Activated CD4-positive, alpha-beta T cell treated with anti-CD3 and anti-CD28 coated beads, Interleukin-2, amount 50 U/mL, for 16 hours (primary cell): ENCODE results near the gene RBBP8NL.

Experiments
- DNase-seq: peaks from one replicate; pipeline ENCODE4 v3.0.0-alpha.2; 2020

RBBP8NL gene

GRCh38 chr20:62405981-62406513 is 21.3 kb downstream of the RBBP8NL start:
- DNase-seq, result no peak

- DNase-seq, result no peak
Observed at GRCh38 chr20:62405108-62405980, 22.0 kb downstream of the RBBP8NL start.

- no peak for DNase-seq
Observed at GRCh38 chr20:62404761-62405107, 22.6 kb downstream of the RBBP8NL start.

- no peak for DNase-seq
Observed at GRCh38 chr20:62404112-62404665, 23.1 kb downstream of the RBBP8NL start.

GRCh38 chr20:62403331-62403730 is 24.0 kb downstream of the RBBP8NL start:
- DNase-seq, result no peak

GRCh38 chr20:62402456-62403150 is 24.7 kb downstream of the RBBP8NL start:
- no peak for DNase-seq

GRCh38 chr20:62401331-62401779 is 26.0 kb downstream of the RBBP8NL start:
- no peak for DNase-seq

- DNase-seq, result no peak
Observed at GRCh38 chr20:62400541-62400940, 26.8 kb downstream of the RBBP8NL start.

- no peak for DNase-seq
Observed at GRCh38 chr20:62400021-62400420, 27.3 kb downstream of the RBBP8NL start.

GRCh38 chr20:62398120-62398821 is 29.1 kb downstream of the RBBP8NL start:
- no peak for DNase-seq

GRCh38 chr20:62396367-62397239 is 30.7 kb downstream of the RBBP8NL start:
- DNase-seq, result no peak

- no peak for DNase-seq
Observed at GRCh38 chr20:62395311-62396242, 31.8 kb downstream of the RBBP8NL start.

GRCh38 chr20:62394248-62395245 is 32.8 kb downstream of the RBBP8NL start:
- no peak for DNase-seq

- DNase-seq, result no peak
Observed at GRCh38 chr20:62393830-62394229, 33.5 kb downstream of the RBBP8NL start.

GRCh38 chr20:62393335-62393665 is 34.0 kb downstream of the RBBP8NL start:
- no peak for DNase-seq

- no peak for DNase-seq
Observed at GRCh38 chr20:62392621-62393334, 34.6 kb downstream of the RBBP8NL start.

GRCh38 chr20:62392077-62392418 is 35.3 kb downstream of the RBBP8NL start:
- no peak for DNase-seq

GRCh38 chr20:62391165-62392076 is 35.9 kb downstream of the RBBP8NL start:
- no peak for DNase-seq
